ENCODE measurements around the gene EHBP1. TPM values are rescaled to one million over a fixed set of nuclear protein-coding genes. Genes with fewer than 3 reads are reported as not detected.

Gene EHBP1
- total and polyA plus RNA-seq, 2 donors (not counting 3 experiments of a cell fraction or from before 2014, with no cell fraction given): 8.4 to 34.8 TPM

DNA sequence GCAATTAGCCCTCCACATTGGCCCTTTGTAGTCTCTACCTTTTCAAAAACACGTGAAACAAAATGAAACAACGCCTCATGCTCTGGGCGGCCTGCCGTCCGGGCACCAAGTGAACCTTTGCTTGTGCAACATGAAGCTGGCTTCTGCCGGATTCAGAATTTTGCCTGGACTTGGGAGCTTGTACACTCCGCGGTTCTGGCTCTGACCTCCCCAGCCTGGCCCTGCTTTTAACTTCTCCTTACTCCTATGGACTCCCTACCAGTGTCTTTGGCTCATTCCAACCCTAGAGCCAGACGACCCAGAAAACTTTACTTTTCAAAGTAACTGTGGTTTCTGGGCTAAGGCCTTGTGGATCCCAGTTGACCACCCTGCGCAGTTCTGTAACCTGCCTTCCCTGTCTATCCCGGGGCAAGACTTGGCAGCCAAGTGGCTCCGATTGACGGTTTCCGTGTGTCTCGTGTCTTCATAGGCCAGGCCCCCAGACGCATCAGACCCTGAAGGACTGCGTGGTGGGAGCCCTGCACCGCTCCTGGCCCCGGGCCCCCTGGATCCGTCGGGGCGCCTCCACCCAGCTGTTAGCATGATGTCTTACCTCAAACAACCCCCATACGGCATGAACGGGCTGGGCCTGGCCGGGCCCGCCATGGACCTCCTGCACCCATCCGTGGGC, 347.0 kb downstream of the EHBP1 start:
- no peaks in the 10 kb centered on the region for H3K36me3 ChIP-seq (ENCODE audit: control insufficient read depth in 2 of 2, extremely low read depth in 1 of 2, insufficient read depth in 2 of 2, low read length in 2 of 2)
- H3K4me3 ChIP-seq (replicated peaks in 1 of 3; ENCODE audit: insufficient read depth in 1 of 3, low read depth in 1 of 3, low read length in 3 of 3): no peak overlapping the region
- no peak overlapping the region for H3K4me2 ChIP-seq (ENCODE audit: insufficient read depth, low read length)
- H3K9ac ChIP-seq (replicated peaks; ENCODE audit: extremely low read depth, insufficient read depth, low read length): no peak overlapping the region
- H3K79me2 ChIP-seq (ENCODE audit: control insufficient read depth, insufficient read depth, low read length): no peaks in the 10 kb centered on the region
- no peak overlapping the region for H2AFZ ChIP-seq (ENCODE audit: low read depth, low read length)
- ChIA-PET POLR2A (no interaction called here), CTCF (interaction anchor here (1.0 to 1.1 kb wide), 3 partner anchors 9 to 595 kb away, joined by 3 read pairs; no protein-coding TSS in a partner anchor)
- dilution Hi-C loops (cut with MboI; ENCODE audit: extremely low pct_ligation_motif_present, low sequenced_read_pairs) (no loop called here), intact Hi-C loops (cut with micrococcal nuclease) (loop anchor here (10.0 kb wide), 2 partner anchors 348 to 578 kb away; partner anchors contain the start of gene EHBP1)
- no peak for FAIRE-seq
- peaks cover 83 to 96% of the 10 kb centered on the region in 2 experiments for H3K27me3 ChIP-seq (ENCODE audit: control insufficient read depth in 2 of 2, insufficient read depth in 2 of 2, low read length in 2 of 2)
- H3K9me1 ChIP-seq (replicated peaks; ENCODE audit: control insufficient read depth, extremely low read depth, insufficient read depth, low read length): no peaks in the 10 kb centered on the region
- peaks cover 38% of the 10 kb centered on the region for H3K4me1 ChIP-seq (ENCODE audit: control insufficient read depth, extremely low read depth, insufficient read depth, low read length)
- no peaks in the 10 kb centered on the region for H4K20me1 ChIP-seq (replicated peaks; ENCODE audit: control insufficient read depth, extremely low read depth, insufficient read depth, low read length)
- TF ChIP-seq POLR2A (IDR thresholded peaks at IDR 0.05; ENCODE audit: low read depth, low read length) (no peak), GATA2 (IDR thresholded peaks at IDR 0.05; ENCODE audit: insufficient read depth, insufficient read length, low read depth, low read length) (no peak), MYC (IDR thresholded peaks at IDR 0.05; ENCODE audit: low read depth, low read length) (no peak), EZH2 (IDR thresholded peaks at IDR 0.05; ENCODE audit: borderline replicate concordance, low read depth, low read length, severe bottlenecking) (no peak), POLR2AphosphoS5 (IDR thresholded peaks at IDR 0.05; ENCODE audit: insufficient read depth, low read depth, low read length) (no peak), JUN (IDR thresholded peaks at IDR 0.05; ENCODE audit: borderline replicate concordance, insufficient read depth, insufficient read length, low read depth) (no peak), FOS (IDR thresholded peaks at IDR 0.05; ENCODE audit: borderline replicate concordance, insufficient read depth, low read length) (no peak)
- TF ChIP-seq, protein P1, sequence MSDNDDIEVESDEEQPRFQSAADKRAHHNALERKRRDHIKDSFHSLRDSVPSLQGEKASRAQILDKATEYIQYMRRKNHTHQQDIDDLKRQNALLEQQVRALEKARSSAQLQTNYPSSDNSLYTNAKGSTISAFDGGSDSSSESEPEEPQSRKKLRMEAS (IDR thresholded peaks at IDR 0.05; ENCODE audit: insufficient read depth, insufficient read length): no peak
- TF ChIP-seq, protein P2, sequence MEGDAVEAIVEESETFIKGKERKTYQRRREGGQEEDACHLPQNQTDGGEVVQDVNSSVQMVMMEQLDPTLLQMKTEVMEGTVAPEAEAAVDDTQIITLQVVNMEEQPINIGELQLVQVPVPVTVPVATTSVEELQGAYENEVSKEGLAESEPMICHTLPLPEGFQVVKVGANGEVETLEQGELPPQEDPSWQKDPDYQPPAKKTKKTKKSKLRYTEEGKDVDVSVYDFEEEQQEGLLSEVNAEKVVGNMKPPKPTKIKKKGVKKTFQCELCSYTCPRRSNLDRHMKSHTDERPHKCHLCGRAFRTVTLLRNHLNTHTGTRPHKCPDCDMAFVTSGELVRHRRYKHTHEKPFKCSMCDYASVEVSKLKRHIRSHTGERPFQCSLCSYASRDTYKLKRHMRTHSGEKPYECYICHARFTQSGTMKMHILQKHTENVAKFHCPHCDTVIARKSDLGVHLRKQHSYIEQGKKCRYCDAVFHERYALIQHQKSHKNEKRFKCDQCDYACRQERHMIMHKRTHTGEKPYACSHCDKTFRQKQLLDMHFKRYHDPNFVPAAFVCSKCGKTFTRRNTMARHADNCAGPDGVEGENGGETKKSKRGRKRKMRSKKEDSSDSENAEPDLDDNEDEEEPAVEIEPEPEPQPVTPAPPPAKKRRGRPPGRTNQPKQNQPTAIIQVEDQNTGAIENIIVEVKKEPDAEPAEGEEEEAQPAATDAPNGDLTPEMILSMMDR (IDR thresholded peaks at IDR 0.05; ENCODE audit: extremely low read depth in 1 of 2, insufficient read depth in 1 of 2, low read depth in 1 of 2, low read length in 2 of 2): no peak
- H3K9me3 ChIP-seq (replicated peaks; ENCODE audit: control insufficient read depth, insufficient read depth, low read length): no peaks in the 10 kb centered on the region
- no TSS peak for BruUV-seq (replicated peaks)
- H3K27ac ChIP-seq (ENCODE audit: insufficient read depth, low read depth, low read length): no peak overlapping the region
- no peak for DNase-seq (ENCODE audit: low read depth, low spot score)
